ENCODE measurements around the gene FRMD4A. TPM values are rescaled to one million over a fixed set of nuclear protein-coding genes. Genes with fewer than 3 reads are reported as not detected.
A peak's percentile ranks its signal among the peaks of the same experiment; 100 is the strongest.
"Not testable (repeated sequence)": the region's sequence is repeated elsewhere in the genome, so short reads cannot be mapped to it uniquely, and the experiment has no call there.

FRMD4A gene
- total RNA-seq, 6 donors from 2014 or later = 22.3 to 114 (median 52.3) TPM

GRCh38 chr10:14142606-14143250 is 188.0 kb downstream of the FRMD4A start:
- TF ChIP-seq CTCF (IDR thresholded peaks at IDR 0.05) (no peak), POLR2A (IDR thresholded peaks at IDR 0.05) (no peak), EP300 (IDR thresholded peaks at IDR 0.05) (no peak), POLR2AphosphoS5 (IDR thresholded peaks at IDR 0.05) (no peak)
- Histone ChIP-seq H3K27me3 (no peaks in the 10 kb centered on the region), H3K9me3 (no peaks in the 10 kb centered on the region), H3K36me3 (no peaks in the 10 kb centered on the region), H3K27ac (no peak overlapping the region), H3K4me1 (no peaks in the 10 kb centered on the region), H3K4me3 (no peak overlapping the region)
- ATAC-seq (ENCODE audit: low FRiP score in 2 of 2) = no peak
- no peak for DNase-seq
- WGBS, 2 donors = 53 to 61% methylated on average over 4 of the region's 4 CpGs

- no peaks in the 10 kb centered on the region for H3K27me3 ChIP-seq
- no peaks in the 10 kb centered on the region for H3K4me1 ChIP-seq
- peak in 1 of 2 donors; percentile 41 for ATAC-seq (ENCODE audit: low FRiP score in 2 of 2)
Observed at GRCh38 chr10:14141283-14141682, 189.4 kb downstream of the FRMD4A start.

GRCh38 chr10:14137391-14137790 is 193.3 kb downstream of the FRMD4A start:
- H3K9me3 ChIP-seq = no peaks in the 10 kb centered on the region
- H3K4me1 ChIP-seq = no peaks in the 10 kb centered on the region
- no peak overlapping the region for H3K4me3 ChIP-seq
- TF ChIP-seq POLR2AphosphoS5 (IDR thresholded peaks at IDR 0.05) (no peak), CTCF (IDR thresholded peaks at IDR 0.05) (no peak), EP300 (IDR thresholded peaks at IDR 0.05) (no peak), POLR2A (IDR thresholded peaks at IDR 0.05) (no peak)
- no peak for DNase-seq
- H3K36me3 ChIP-seq = no peaks in the 10 kb centered on the region
- no peak overlapping the region for H3K27ac ChIP-seq
- WGBS, 2 donors = 59 to 83% methylated on average over 3 of the region's 3 CpGs
- no peak for ATAC-seq (ENCODE audit: low FRiP score in 2 of 2)
- H3K27me3 ChIP-seq = no peaks in the 10 kb centered on the region

More at GRCh38 chr10:14141283-14141682, 189.4 kb downstream of the FRMD4A start:
- no peaks in the 10 kb centered on the region for H3K9me3 ChIP-seq
- 84 to 91% methylated on average over 5 of the region's 5 CpGs for WGBS, 2 donors
- DNase-seq = no peak
- no peak overlapping the region for H3K4me3 ChIP-seq
- no peak overlapping the region for H3K27ac ChIP-seq
- H3K36me3 ChIP-seq = no peaks in the 10 kb centered on the region
- no peak for TF ChIP-seq POLR2A (IDR thresholded peaks at IDR 0.05)

- 30 to 42% methylated on average over 2 of the region's 2 CpGs for WGBS, 2 donors
- ATAC-seq (ENCODE audit: low FRiP score in 2 of 2); H3K9me3 ChIP-seq; DNase-seq; H3K4me3 ChIP-seq; H3K27ac ChIP-seq; H3K27me3 ChIP-seq; H3K4me1 ChIP-seq; H3K36me3 ChIP-seq: not testable (repeated sequence)
Observed at GRCh38 chr10:14135196-14135595, 195.5 kb downstream of the FRMD4A start.

GRCh38 chr10:14134275-14134674 is 196.4 kb downstream of the FRMD4A start:
- no peak overlapping the region for H3K4me3 ChIP-seq
- TF ChIP-seq POLR2AphosphoS5 (IDR thresholded peaks at IDR 0.05) = no peak
- no peak for TF ChIP-seq EP300 (IDR thresholded peaks at IDR 0.05)
- TF ChIP-seq CTCF (IDR thresholded peaks at IDR 0.05) = no peak
- TF ChIP-seq POLR2A (IDR thresholded peaks at IDR 0.05) = no peak
- DNase-seq (no peak), ATAC-seq (ENCODE audit: low FRiP score in 2 of 2) (no peak)
- no peaks in the 10 kb centered on the region for H3K4me1 ChIP-seq
- no peaks in the 10 kb centered on the region for H3K36me3 ChIP-seq
- no peaks in the 10 kb centered on the region for H3K27me3 ChIP-seq
- WGBS, 2 donors = 76 to 87% methylated on average over 1 of the region's 1 CpG
- no peak overlapping the region for H3K27ac ChIP-seq
- no peaks in the 10 kb centered on the region for H3K9me3 ChIP-seq

GRCh38 chr10:14131261-14131960 is 199.3 kb downstream of the FRMD4A start:
- Histone ChIP-seq H3K27ac (no peak overlapping the region), H3K9me3 (no peaks in the 10 kb centered on the region), H3K36me3 (no peaks in the 10 kb centered on the region), H3K4me1 (no peaks in the 10 kb centered on the region), H3K4me3 (no peak overlapping the region), H3K27me3 (no peaks in the 10 kb centered on the region)
- WGBS, 2 donors = 83 to 89% methylated on average over 14 of the region's 14 CpGs
- ATAC-seq (ENCODE audit: low FRiP score in 2 of 2) = no peak
- TF ChIP-seq CTCF (IDR thresholded peaks at IDR 0.05) (no peak), EP300 (IDR thresholded peaks at IDR 0.05) (no peak), POLR2AphosphoS5 (IDR thresholded peaks at IDR 0.05) (no peak), POLR2A (IDR thresholded peaks at IDR 0.05) (no peak)
- no peak for DNase-seq

All from upper lobe of left lung (tissue), 6 donors.